HepG2 (cell line): ENCODE data around the gene PRKCB. TPM values are rescaled to one million over a fixed set of nuclear protein-coding genes. Genes with fewer than 3 reads are reported as not detected.

Source experiments
- ATAC-seq: fragments of 200-7000 bp; cut with Tn5 transposase; 3 replicates; pipeline ENCODE4 v1.9.1; 2020; ENCODE audit warnings: mild to moderate bottlenecking, moderate library complexity
- BruUV-seq: library from RNA; stranded (reverse); fragments of 400-500 nt; replicated peaks from 2 replicates; lab custom pipeline; 2021; lab: Mats Ljungman, UMichigan
- CTCF ChIA-PET: fragments of 300-600 bp; formaldehyde crosslinking; extraction: SDS; loops from one replicate; lab custom pipeline; 2021; ENCODE audit warnings: low total read pairs, inconsistent platforms, low intra/inter-chr PET ratio; lab: Yijun Ruan, JAX
- POLR2A ChIA-PET: fragments of 350-600 bp; sonication (Branson Sonifier 250); formaldehyde crosslinking; loops from one replicate; lab custom pipeline; 2020; ENCODE audit warnings: antibody characterized with exemption, inconsistent platforms; lab: Yijun Ruan, JAX
- DNase-seq: peaks from one replicate; pipeline ENCODE4 v3.0.0-alpha.2; 2015; ENCODE audit warnings: low spot score
- FAIRE-seq: peaks from 3 replicates; lab custom pipeline; 2011; peaks lifted over from hg19 to GRCh38; lab: Jason Lieb, UNC
- H2AFZ ChIP-seq: one replicate; pipeline ENCODE4 v1.6.1; 2011; ENCODE audit warnings: low read length, inconsistent platforms
- H3K27ac ChIP-seq: fragments of 300-600 bp; 3 replicates; pipeline ENCODE4 v1.8.0; 2011; ENCODE audit warnings: mixed run types, mild to moderate bottlenecking, mixed read lengths, low read length, inconsistent platforms; ENCODE audit not compliant: insufficient read depth; ENCODE audit errors: extremely low read length
- H3K27me3 ChIP-seq, 2 experiments: fragments of 200-600 bp in 1 of 2; 2 replicates in 1 of 2; 3 replicates in 1 of 2; pipeline versions ENCODE4 v1.6.0 to v1.8.0; 2011; ENCODE audit warnings: low read length in 2 of 2, mild to moderate bottlenecking in 2 of 2, moderate library complexity in 2 of 2, inconsistent platforms in 1 of 2; ENCODE audit not compliant: insufficient read depth in 2 of 2, control insufficient read depth in 1 of 2
- H3K36me3 ChIP-seq, 2 experiments: fragments of 200-600 bp in 1 of 2; replicated peaks in 1 of 2; 2 replicates in 1 of 2; 3 replicates in 1 of 2; pipeline versions ENCODE4 v1.5.1 to v1.8.0; 2011; ENCODE audit warnings: low read length in 2 of 2, inconsistent platforms in 1 of 2; ENCODE audit not compliant: insufficient read depth in 2 of 2, control insufficient read depth in 1 of 2
- H3K4me1 ChIP-seq: 2 replicates; pipeline ENCODE4 v1.5.1; 2012; ENCODE audit warnings: low read length, inconsistent platforms; ENCODE audit not compliant: insufficient read depth
- H3K4me2 ChIP-seq: 2 replicates; pipeline ENCODE4 v1.6.0; 2011; ENCODE audit warnings: low read depth, low read length, inconsistent platforms
- H3K4me3 ChIP-seq, 3 experiments: fragments of 200-600 bp in 1 of 3; sonication (generic), shearing (Covaris generic) in 1 of 3; replicated peaks in 1 of 3; 2 replicates each; pipeline ENCODE4 v1.5.1; 2011 to 2016; ENCODE audit warnings: low read length in 3 of 3, inconsistent platforms in 2 of 3, low read depth in 2 of 3, mild to moderate bottlenecking in 2 of 3, control low read depth in 1 of 3, mixed read lengths in 1 of 3; ENCODE audit not compliant: insufficient read depth in 1 of 3
- H3K79me2 ChIP-seq: one replicate; pipeline ENCODE4 v1.6.1; 2011; ENCODE audit warnings: low read length, inconsistent platforms; ENCODE audit not compliant: insufficient read depth
- H3K9ac ChIP-seq: 2 replicates; pipeline ENCODE4 v1.6.0; 2011; ENCODE audit warnings: mild to moderate bottlenecking, low read depth, low read length, inconsistent platforms; ENCODE audit not compliant: insufficient read depth
- H3K9me3 ChIP-seq: 2 replicates; pipeline ENCODE4 v1.5.1; 2012; ENCODE audit warnings: mild to moderate bottlenecking, low read length
- H4K20me1 ChIP-seq: 2 replicates; pipeline ENCODE4 v1.6.0; 2011; ENCODE audit warnings: inconsistent platforms, mild to moderate bottlenecking, low read length, moderate library complexity; ENCODE audit not compliant: insufficient read depth
- ARNTL ChIP-seq: sonication (generic); formaldehyde crosslinking; IDR thresholded peaks from 2 replicates; pipeline ENCODE4 v1.4.0; 2020; ENCODE audit warnings: mild to moderate bottlenecking, missing genetic modification reagents
- CC2D1A ChIP-seq: sonication (generic); formaldehyde crosslinking; IDR thresholded peaks from 2 replicates; pipeline ENCODE4 v1.8.1; 2023; ENCODE audit warnings: mild to moderate bottlenecking, missing genetic modification reagents
- CREBL2 ChIP-seq: sonication (generic); formaldehyde crosslinking; IDR thresholded peaks from 2 replicates; pipeline ENCODE4 v1.8.1; 2023; ENCODE audit warnings: missing genetic modification reagents, mild to moderate bottlenecking, borderline replicate concordance
- NKX3-1 ChIP-seq: sonication (generic); formaldehyde crosslinking; IDR thresholded peaks from 2 replicates; pipeline ENCODE4 v1.5.0; 2020; ENCODE audit warnings: missing genetic modification reagents
- PRPF4 ChIP-seq: fragments of 200-400 bp; formaldehyde crosslinking; IDR thresholded peaks from 2 replicates; pipeline ENCODE4 v1.6.1; 2016; ENCODE audit warnings: low read length, low read depth; ENCODE audit not compliant: poor library complexity, severe bottlenecking
- RARG ChIP-seq: sonication (generic); formaldehyde crosslinking; IDR thresholded peaks from 2 replicates; pipeline ENCODE4 v1.4.0; 2020; ENCODE audit warnings: low read depth, mild to moderate bottlenecking, missing genetic modification reagents
- ZBTB21 ChIP-seq: sonication (generic); formaldehyde crosslinking; IDR thresholded peaks from 2 replicates; pipeline ENCODE4 v1.4.0; 2020; ENCODE audit warnings: missing genetic modification reagents
- ZC3H13 ChIP-seq: sonication (generic); formaldehyde crosslinking; IDR thresholded peaks from 2 replicates; pipeline ENCODE4 v1.8.1; 2023; ENCODE audit warnings: mild to moderate bottlenecking, missing genetic modification reagents, moderate library complexity
- ZNF382 ChIP-seq: sonication (generic); formaldehyde crosslinking; IDR thresholded peaks from 2 replicates; pipeline ENCODE4 v1.5.0; 2020; ENCODE audit warnings: missing genetic modification reagents, mild to moderate bottlenecking, borderline replicate concordance
- ZNF496 ChIP-seq: sonication (generic); formaldehyde crosslinking; IDR thresholded peaks from 2 replicates; pipeline ENCODE4 v1.8.1; 2023; ENCODE audit warnings: mild to moderate bottlenecking, moderate library complexity, missing genetic modification reagents; ENCODE audit not compliant: insufficient replicate concordance
- ZNF775 ChIP-seq: sonication (generic); formaldehyde crosslinking; IDR thresholded peaks from 2 replicates; pipeline ENCODE4 v1.4.0; 2020; ENCODE audit warnings: missing genetic modification reagents, mild to moderate bottlenecking, moderate library complexity, borderline replicate concordance
- WGBS: methylation state at CpG from one replicate; pipeline ENCODE4 v1.1.6; 2017; ENCODE audit warnings: low lambda C conversion rate; 5-methylcytosine and 5-hydroxymethylcytosine counted together
- in situ Hi-C: cut with HindIII; loops from 2 replicates; pipeline ENCODE4 v1.10.0; 2017; ENCODE audit warnings: low pct_unique_long_range_greater_than_20kb; ENCODE audit not compliant: extremely low pct_ligation_motif_present
- intact Hi-C: fragments of 100-400 bp; cut with micrococcal nuclease; formaldehyde crosslinking; loops from one replicate; pipeline ENCODE4 v1.10.0; 2022; ENCODE audit not compliant: unreplicated experiment
- polyA plus RNA-seq, 8 experiments: library from polyadenylated mRNA; depleted of rRNA in 3 of 8; stranded (reverse) in 7 of 8; unstranded in 1 of 8; fragments of >200 nt; fragmentation: Illumina TruSeq in 4 of 8; extraction: Trizol in 4 of 8; gene quantifications; 2 replicates each; pipeline versions ENCODE4 v1.2.1 to v1.2.3, GENCODE V29; 2011 to 2016; ENCODE audit warnings: low read depth in 4 of 8, missing spikeins in 1 of 8, mixed read lengths in 1 of 8; ENCODE audit not compliant: insufficient read depth in 1 of 8
- total RNA-seq, 5 experiments: library from RNA; depleted of rRNA; stranded (reverse); fragments of >200 nt; fragmentation: Illumina TruSeq; extraction: Trizol; gene quantifications; 2 replicates each; pipeline ENCODE4 v1.2.3, GENCODE V29; 2016; ENCODE audit warnings: low read depth in 1 of 5
- TF ChIP-seq, protein P1 (sequence below): fragments of 450-650 bp; IDR thresholded peaks from 2 replicates; pipeline ENCODE4 v1.6.1; 2017
- TF ChIP-seq, protein P2 (sequence below): IDR thresholded peaks from 2 replicates; pipeline ENCODE4 v1.6.1; 2016; ENCODE audit warnings: low read depth

The PRKCB gene
- total and polyA plus RNA-seq, 2 of the 13 experiments (the other 11 are each of a cell fraction or from before 2014, with no cell fraction given) = 0.01 TPM; not detected in 1

DNA sequence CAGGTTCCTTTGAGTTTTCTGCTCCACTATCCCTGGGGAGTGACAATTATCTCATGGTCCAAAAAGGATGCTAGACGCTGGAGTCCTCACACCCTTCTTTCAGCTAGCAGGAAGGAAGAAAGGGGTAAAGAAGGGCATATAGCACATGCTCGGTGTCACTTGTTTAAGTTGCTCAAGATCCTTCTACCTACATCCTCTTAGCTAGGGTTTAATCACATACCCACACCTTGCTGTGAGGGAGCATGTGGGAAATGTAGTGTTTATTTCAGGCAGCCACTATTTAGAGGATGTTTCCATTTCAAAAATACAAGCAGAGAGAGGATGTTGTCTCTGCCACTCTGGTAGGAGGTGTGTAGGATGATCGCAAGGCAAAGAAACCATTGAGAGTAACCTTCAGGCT is 4.5 kb downstream of the PRKCB start:
- no peak overlapping the region for H2AFZ ChIP-seq
- WGBS = 35% methylated on average over 3 of the region's 3 CpGs
- H3K4me2 ChIP-seq = no peak overlapping the region
- no peaks in the 10 kb centered on the region for H3K36me3 ChIP-seq
- H3K79me2 ChIP-seq = no peaks in the 10 kb centered on the region
- no peak overlapping the region for H3K4me3 ChIP-seq
- in situ Hi-C loops = no loop called here
- no peaks in the 10 kb centered on the region for H4K20me1 ChIP-seq
- DNase-seq = no peak
- H3K27me3 ChIP-seq = peaks cover 7 to 32% of the 10 kb centered on the region in 2 experiments
- TF ChIP-seq ZNF382 (no peak), NKX3-1 (CRISPR knock-in tag) (no peak), ZC3H13 (CRISPR knock-in tag) (no peak), ZNF496 (CRISPR knock-in tag) (no peak), ZNF775 (CRISPR knock-in tag) (no peak), ARNTL (CRISPR knock-in tag) (no peak), RARG (CRISPR knock-in tag) (no peak), CREBL2 (CRISPR knock-in tag) (no peak), ZBTB21 (CRISPR knock-in tag) (no peak), CC2D1A (CRISPR knock-in tag) (no peak), PRPF4 (no peak)
- TF ChIP-seq, protein P1, sequence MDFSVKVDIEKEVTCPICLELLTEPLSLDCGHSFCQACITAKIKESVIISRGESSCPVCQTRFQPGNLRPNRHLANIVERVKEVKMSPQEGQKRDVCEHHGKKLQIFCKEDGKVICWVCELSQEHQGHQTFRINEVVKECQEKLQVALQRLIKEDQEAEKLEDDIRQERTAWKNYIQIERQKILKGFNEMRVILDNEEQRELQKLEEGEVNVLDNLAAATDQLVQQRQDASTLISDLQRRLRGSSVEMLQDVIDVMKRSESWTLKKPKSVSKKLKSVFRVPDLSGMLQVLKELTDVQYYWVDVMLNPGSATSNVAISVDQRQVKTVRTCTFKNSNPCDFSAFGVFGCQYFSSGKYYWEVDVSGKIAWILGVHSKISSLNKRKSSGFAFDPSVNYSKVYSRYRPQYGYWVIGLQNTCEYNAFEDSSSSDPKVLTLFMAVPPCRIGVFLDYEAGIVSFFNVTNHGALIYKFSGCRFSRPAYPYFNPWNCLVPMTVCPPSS = no peak
- TF ChIP-seq, protein P2, sequence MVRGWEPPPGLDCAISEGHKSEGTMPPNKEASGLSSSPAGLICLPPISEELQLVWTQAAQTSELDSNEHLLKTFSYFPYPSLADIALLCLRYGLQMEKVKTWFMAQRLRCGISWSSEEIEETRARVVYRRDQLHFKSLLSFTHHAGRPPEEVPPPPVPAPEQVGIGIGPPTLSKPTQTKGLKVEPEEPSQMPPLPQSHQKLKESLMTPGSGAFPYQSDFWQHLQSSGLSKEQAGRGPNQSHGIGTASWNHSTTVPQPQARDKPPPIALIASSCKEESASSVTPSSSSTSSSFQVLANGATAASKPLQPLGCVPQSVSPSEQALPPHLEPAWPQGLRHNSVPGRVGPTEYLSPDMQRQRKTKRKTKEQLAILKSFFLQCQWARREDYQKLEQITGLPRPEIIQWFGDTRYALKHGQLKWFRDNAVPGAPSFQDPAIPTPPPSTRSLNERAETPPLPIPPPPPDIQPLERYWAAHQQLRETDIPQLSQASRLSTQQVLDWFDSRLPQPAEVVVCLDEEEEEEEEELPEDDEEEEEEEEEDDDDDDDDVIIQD (CRISPR knock-in tag) = no peak
- TF ChIP-seq, all 625 proteins: peak for 0
- FAIRE-seq (no peak), ATAC-seq (no peak)
- intact Hi-C loops = no loop called here
- ChIA-PET CTCF (no interaction called here), POLR2A (no interaction called here)
- Histone ChIP-seq H3K9ac (no peak overlapping the region), H3K27ac (no peak overlapping the region), H3K4me1 (no peaks in the 10 kb centered on the region), H3K9me3 (no peaks in the 10 kb centered on the region)
- no TSS peak for BruUV-seq
